Activated T-cell treated with anti-CD3 and anti-CD28 coated beads, Interleukin-2, amount 50 U/mL, for 72 hours (primary cell): ENCODE results near the gene KCNQ5. TPM values are rescaled to one million over a fixed set of nuclear protein-coding genes. Genes with fewer than 3 reads are reported as not detected.

Experiments
- ATAC-seq, 2 donors: fragments of 150-1000 bp; cut with Tn5 transposase; replicated peaks in 1 of 2; 2 replicates each; pipeline ENCODE4 v1.10.0; 2021; ENCODE audit warnings: moderate library complexity in 2 of 2, mild to moderate bottlenecking in 1 of 2
- DNase-seq, 2 donors: peaks; one replicate each; pipeline ENCODE4 v3.0.0; 2021 to 2022; ENCODE audit warnings: mixed read lengths in 1 of 2
- H3K27ac Mint-ChIP-seq: one replicate; pipeline ENCODE4 v1.8.0; 2022; ENCODE audit warnings: mild to moderate bottlenecking, moderate library complexity, mixed read lengths
- H3K27me3 Mint-ChIP-seq: one replicate; pipeline ENCODE4 v1.8.0; 2022; ENCODE audit warnings: low read depth, mixed read lengths
- H3K36me3 Mint-ChIP-seq, 2 donors: one replicate each; pipeline ENCODE4 v1.8.0; 2022; ENCODE audit warnings: mixed read lengths in 2 of 2, mild to moderate bottlenecking in 1 of 2; ENCODE audit not compliant: insufficient read depth in 2 of 2
- H3K4me1 Mint-ChIP-seq: one replicate; pipeline ENCODE4 v1.8.0; 2022; ENCODE audit warnings: low read depth, mixed read lengths
- H3K4me3 Mint-ChIP-seq, 2 donors: one replicate each; pipeline ENCODE4 v1.8.0; 2022; ENCODE audit warnings: mild to moderate bottlenecking in 2 of 2, mixed read lengths in 2 of 2, moderate library complexity in 2 of 2
- H3K9me3 Mint-ChIP-seq, 2 donors: one replicate each; pipeline ENCODE4 v1.8.0; 2022; ENCODE audit warnings: mixed read lengths in 2 of 2
- total RNA-seq, 2 donors: library from RNA; stranded (reverse); gene quantifications; one replicate each; pipeline ENCODE4 v1.2.3, GENCODE V29; 2022

The KCNQ5 gene
- total RNA-seq, 2 donors from 2014 or later, result 6.1 to 9.8 TPM

DNA sequence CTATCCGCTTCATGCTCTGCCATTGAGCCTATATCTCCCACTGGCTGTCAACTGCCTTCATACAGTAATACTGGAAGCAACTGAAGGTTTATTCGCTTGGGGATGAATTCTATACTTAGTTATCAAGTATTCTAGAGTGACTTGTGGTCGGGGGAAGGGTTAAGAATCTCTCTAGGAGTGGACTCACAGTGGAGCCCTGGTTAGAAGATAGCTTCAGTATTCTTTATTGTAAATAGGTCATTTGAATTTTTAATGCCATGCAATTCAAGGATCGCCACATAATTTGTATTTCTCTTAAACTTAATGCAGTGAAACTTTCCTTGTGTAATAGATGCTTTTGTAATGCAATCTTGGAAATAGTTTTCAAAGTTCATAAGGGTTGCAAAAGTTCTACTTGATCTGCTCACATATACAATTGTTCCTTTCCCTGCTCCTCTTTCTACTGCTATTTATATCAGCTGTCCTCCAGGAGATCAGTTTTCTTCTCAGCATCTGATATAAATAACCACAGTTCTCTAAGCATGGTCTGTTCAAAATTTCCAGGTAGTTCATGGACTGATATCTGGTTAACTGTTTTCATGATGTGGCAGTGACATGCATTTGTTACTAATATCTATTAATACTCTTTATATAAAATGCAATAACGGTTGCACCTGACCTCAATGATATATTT, 120.3 kb downstream of the KCNQ5 start:
- H3K36me3 Mint-ChIP-seq, result no peaks in the 10 kb centered on the region
- H3K9me3 Mint-ChIP-seq, result peaks cover 0 to 2% of the 10 kb centered on the region in 2 donors
- peaks cover 41% of the 10 kb centered on the region for H3K4me1 Mint-ChIP-seq
- H3K4me3 Mint-ChIP-seq, result no peak overlapping the region
- H3K27me3 Mint-ChIP-seq, result no peaks in the 10 kb centered on the region
- no peak overlapping the region for H3K27ac Mint-ChIP-seq
- ATAC-seq (no peak), DNase-seq (no peak)

DNA sequence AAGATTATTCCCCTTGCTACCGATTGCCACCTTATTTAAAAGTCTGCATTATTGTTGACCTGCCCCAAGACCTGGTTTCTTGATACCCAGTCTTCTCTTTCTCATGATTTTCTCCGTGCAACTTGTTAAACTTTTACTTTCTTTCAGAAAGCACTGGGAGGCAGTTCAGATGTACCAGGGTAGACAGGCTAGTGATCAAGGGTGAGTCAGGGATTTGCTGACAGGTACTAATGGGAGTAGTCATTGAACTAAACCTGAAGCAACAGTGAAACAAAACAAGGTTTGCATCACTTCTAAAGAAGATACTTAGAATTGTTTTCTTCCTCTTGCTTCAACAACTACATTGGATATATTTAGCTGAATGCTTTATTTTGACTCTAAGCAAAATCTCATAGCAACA, 124.4 kb downstream of the KCNQ5 start:
- Mint-ChIP-seq H3K27me3 (no peaks in the 10 kb centered on the region), H3K4me1 (peaks cover 12% of the 10 kb centered on the region), H3K36me3 (no peaks in the 10 kb centered on the region), H3K9me3 (no peaks in the 10 kb centered on the region), H3K27ac (no peak overlapping the region), H3K4me3 (no peak overlapping the region)
- ATAC-seq, result peak; percentile 68 to 74
- no peak for DNase-seq

DNA sequence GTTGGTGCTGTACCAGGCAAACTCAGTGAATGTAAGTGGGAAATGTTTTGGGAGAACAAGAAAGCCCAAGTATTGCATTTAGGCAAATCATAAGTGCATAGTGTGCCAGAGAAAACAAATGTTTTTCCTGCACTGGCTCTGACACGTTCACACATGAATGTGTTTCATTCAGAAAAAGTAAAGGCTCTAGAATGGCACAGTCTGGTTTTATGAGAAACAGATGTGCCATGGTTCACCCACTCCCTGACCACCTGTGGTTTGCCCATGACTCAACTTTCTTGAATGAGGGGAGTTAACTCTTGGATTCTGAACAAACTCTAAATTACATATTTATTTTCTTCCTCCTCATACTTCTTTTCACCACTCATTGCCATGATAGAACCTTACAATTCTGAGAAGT, 126.9 kb downstream of the KCNQ5 start:
- peak overlapping the region; percentile 72 for H3K27ac Mint-ChIP-seq
- no peaks in the 10 kb centered on the region for H3K36me3 Mint-ChIP-seq
- peak in 1 of 2 donors; percentile 77 for ATAC-seq
- peaks cover 10% of the 10 kb centered on the region for H3K4me1 Mint-ChIP-seq
- H3K9me3 Mint-ChIP-seq, result no peaks in the 10 kb centered on the region
- H3K4me3 Mint-ChIP-seq, result no peak overlapping the region
- no peaks in the 10 kb centered on the region for H3K27me3 Mint-ChIP-seq
- peak; percentile 18 to 51 for DNase-seq

DNA sequence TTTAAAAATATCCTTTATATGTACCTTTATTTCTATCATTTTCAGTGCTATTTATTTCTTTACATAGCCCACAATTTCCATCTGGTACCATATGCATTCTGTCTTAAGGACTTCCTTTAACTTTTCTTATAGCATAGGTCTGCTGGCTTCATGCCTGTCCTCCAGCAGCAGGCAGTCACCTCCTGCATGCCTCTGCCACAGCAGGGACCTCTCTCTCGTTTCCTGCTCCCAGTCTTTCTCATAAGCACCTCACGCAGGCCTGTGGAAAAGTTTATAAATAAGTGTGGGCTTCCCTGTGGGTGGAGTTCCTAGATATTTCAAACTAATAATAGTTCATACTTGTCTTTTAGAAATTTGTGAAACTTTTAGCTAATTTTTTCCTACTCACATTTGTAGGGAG, 133.9 kb downstream of the KCNQ5 start:
- H3K4me3 Mint-ChIP-seq, result no peak overlapping the region

DNA sequence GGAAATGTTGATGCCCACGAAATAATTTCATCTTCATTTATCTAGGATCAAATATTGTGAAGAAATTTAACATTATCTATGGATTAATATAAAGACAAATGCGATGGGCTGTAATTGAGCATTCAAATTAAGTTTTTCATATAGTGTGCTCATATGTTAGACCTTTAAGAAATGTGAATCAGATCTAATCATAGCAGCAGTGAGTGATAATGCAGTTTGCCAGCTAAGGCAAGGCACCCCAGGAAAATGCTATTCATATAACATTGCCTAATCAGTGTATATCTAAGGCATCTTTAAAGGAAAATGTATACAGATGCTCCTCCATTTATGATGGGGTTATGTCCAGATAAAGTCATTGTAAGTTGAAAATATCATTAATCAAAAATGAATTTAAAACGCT, 135.2 kb downstream of the KCNQ5 start:
- Mint-ChIP-seq H3K4me1 (peaks cover 13% of the 10 kb centered on the region), H3K36me3 (no peaks in the 10 kb centered on the region), H3K27ac (no peak overlapping the region), H3K27me3 (no peaks in the 10 kb centered on the region), H3K4me3 (no peak overlapping the region), H3K9me3 (no peaks in the 10 kb centered on the region)
- ATAC-seq (no peak), DNase-seq (no peak)

More for the DNA sequence above, 133.9 kb downstream of the KCNQ5 start:
- H3K9me3 Mint-ChIP-seq, result no peaks in the 10 kb centered on the region
- DNase-seq, result no peak
- H3K27ac Mint-ChIP-seq, result no peak overlapping the region
- no peaks in the 10 kb centered on the region for H3K27me3 Mint-ChIP-seq
- peaks cover 13% of the 10 kb centered on the region for H3K4me1 Mint-ChIP-seq
- H3K36me3 Mint-ChIP-seq, result no peaks in the 10 kb centered on the region
- ATAC-seq, result no peak

DNA sequence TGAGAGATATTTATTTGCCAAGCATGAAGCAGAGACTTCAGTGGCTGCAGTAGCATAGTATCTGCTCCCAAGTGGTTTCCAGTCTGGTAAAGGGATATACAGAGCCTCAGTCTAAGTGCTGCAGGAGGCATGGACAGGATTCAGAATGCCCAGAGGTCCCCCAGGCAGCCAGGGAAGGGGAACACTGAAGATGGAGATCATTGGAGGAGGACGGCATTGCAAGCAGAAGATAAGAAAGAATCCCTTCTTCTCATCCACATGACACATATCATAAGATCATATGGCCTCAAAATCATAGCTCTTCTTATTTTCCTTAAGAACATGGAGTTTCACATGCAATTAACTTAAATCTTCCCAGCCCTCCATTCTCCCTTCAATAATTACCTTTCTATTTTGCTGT, 136.1 kb downstream of the KCNQ5 start:
- DNase-seq (no peak), ATAC-seq (no peak)
- Mint-ChIP-seq H3K27ac (peak overlapping the region; percentile 39), H3K9me3 (no peaks in the 10 kb centered on the region), H3K27me3 (no peaks in the 10 kb centered on the region), H3K36me3 (no peaks in the 10 kb centered on the region), H3K4me1 (peaks cover 13% of the 10 kb centered on the region), H3K4me3 (no peak overlapping the region)

DNA sequence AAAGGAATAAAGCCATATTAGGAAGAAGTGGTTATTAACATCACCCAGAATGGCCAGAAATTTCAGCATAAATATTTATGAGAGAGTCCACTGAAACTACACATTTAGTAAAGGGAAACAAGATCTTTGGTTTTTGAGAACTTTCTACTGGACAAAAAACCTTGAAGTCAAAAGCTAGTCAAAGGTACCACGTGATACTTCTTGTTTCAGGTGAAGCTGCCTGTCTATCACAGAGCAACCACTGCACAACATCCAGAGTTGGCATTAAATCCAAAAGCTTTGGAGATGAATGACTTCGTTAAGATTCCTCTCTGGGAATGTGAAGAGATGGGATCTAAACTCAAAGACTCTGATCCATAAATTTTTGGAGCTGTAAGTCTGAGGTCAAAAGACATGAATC, 137.0 kb downstream of the KCNQ5 start:
- no peak overlapping the region for H3K27ac Mint-ChIP-seq
- H3K9me3 Mint-ChIP-seq, result no peaks in the 10 kb centered on the region
- H3K27me3 Mint-ChIP-seq, result no peaks in the 10 kb centered on the region
- no peak for DNase-seq
- no peaks in the 10 kb centered on the region for H3K36me3 Mint-ChIP-seq
- peaks cover 13% of the 10 kb centered on the region for H3K4me1 Mint-ChIP-seq
- no peak for ATAC-seq
- H3K4me3 Mint-ChIP-seq, result no peak overlapping the region

DNA sequence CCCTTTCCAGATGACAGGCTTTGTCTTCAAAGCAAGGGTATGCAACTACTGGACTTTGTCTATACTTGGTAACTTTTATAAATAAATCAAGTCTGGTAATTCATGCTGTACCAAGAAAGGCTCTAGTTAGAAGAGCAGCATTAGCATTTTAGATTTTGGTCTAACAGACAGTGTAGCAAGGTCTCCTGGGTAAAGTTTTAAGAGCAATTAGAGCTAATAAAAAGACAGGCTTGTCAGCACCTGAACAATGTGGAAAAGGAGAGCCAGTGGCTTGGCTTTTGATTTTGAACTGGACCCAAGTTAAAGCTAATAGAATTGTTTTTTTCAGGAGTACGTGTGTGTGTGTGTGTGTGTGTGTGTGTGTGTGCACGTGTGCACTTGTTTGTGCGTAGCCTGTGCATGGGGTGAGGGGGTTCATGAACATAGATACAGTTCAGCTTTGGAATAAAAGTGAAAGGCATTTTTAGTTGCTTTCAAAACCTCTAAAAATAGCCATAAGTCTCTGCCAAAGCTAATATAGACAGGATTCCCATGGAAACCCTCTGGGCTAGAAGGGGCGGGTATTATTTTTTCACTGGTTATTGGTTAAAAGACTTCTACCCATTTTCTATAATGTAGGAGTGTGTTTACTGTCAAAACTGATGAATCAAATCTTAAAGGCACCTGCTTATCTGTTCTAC, 138.4 kb downstream of the KCNQ5 start:
- Mint-ChIP-seq H3K27me3 (no peaks in the 10 kb centered on the region), H3K27ac (no peak overlapping the region), H3K4me3 (no peak overlapping the region), H3K36me3 (no peaks in the 10 kb centered on the region), H3K9me3 (no peaks in the 10 kb centered on the region), H3K4me1 (peaks cover 12% of the 10 kb centered on the region)
- ATAC-seq, result no peak
- DNase-seq, result no peak

DNA sequence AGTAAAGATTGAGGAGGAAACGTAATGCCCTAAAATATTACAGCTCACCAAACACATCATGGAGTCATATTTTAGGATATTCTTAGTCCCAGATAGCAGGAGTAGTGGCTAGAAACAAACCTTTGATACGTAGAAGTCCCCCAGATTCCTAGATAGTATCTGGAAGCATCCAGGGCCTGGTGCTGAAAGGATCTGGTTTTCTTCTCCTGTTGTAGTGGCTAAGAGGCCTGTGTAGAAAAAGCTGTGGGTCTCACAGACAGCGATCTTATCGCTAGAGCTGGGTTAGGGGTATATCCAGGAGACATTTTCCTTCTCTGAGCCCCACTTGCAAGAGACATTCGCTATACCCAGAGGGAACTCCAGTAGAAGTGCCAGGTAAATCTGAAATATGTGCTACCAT, 139.9 kb downstream of the KCNQ5 start:
- Mint-ChIP-seq H3K4me3 (no peak overlapping the region), H3K27ac (no peak overlapping the region), H3K4me1 (no peaks in the 10 kb centered on the region), H3K9me3 (no peaks in the 10 kb centered on the region), H3K27me3 (no peaks in the 10 kb centered on the region), H3K36me3 (no peaks in the 10 kb centered on the region)
- no peak for ATAC-seq
- DNase-seq, result no peak

DNA sequence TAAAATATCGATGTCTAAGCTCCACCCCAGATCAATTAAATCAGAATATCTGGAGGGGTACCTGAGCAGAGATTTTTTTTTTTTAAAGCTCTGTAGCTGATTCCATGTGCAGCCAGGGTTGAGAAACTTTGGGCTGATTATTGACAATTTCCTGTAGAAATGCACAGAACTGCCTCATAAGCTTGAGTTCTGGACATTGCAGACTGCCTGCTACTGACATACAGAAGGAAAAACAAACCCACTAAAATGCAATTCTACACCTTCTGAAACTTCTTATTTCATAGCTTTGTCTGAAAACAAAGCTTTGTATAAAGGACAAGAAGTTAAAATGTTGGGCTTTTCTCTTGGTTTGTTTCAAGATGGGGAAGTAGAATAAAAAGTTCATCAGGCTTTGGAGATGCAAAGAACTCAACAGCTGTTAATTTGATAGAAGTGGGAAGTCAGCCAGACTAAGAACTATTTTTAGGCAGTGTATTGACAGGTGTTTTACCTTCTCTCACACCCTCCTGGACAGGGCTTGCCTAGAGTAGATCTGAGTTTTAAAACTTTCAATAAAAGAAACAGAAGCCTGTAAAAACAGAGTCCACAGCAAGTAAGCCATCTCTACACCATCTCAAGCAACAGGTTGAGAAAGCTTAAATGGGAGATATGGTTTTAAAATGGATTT, 147.7 kb downstream of the KCNQ5 start:
- no peaks in the 10 kb centered on the region for H3K4me1 Mint-ChIP-seq
- ATAC-seq (no peak), DNase-seq (no peak)

DNA sequence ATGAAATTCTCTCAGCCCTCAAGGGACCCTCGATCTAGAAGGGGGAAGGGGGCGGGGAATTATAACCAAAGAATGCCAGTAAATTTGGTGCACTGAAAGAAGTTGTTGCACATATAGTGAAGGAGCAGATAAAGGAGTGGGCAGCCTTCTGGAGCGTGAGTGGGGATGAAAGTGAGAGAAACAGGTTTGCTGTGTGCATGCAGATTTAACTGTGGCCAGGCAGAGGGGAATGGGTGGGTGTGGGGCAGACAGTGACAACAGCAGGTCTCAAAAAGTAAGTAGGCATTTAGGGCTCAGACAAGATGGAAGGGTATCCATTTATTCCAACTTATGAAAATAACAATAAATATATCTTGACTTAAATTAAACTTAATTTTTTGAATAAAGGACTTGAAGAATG, 149.1 kb downstream of the KCNQ5 start:
- H3K36me3 Mint-ChIP-seq, result no peaks in the 10 kb centered on the region
- ATAC-seq (no peak), DNase-seq (no peak)

More for the DNA sequence above, 147.7 kb downstream of the KCNQ5 start:
- no peaks in the 10 kb centered on the region for H3K9me3 Mint-ChIP-seq
- H3K27me3 Mint-ChIP-seq, result no peaks in the 10 kb centered on the region
- no peak overlapping the region for H3K27ac Mint-ChIP-seq
- H3K36me3 Mint-ChIP-seq, result no peaks in the 10 kb centered on the region
- H3K4me3 Mint-ChIP-seq, result no peak overlapping the region

DNA sequence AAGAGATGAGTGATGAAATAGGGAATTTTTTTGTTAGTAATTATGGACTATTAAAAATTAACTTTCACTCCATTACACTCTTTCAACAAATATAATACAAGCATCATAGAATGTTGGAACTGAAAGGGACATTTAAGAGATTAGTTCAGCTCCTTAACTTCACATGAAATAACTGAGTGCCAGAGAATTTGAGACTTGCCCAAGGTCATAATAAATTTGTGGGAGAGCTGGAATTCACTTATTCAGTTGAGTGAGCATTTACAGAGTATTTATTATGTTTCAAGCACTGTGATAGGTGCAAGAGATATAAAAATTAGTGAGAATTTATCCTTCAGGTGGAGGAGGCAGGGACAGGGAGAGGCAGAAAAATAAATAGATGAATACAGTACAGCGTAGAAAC, 154.6 kb downstream of the KCNQ5 start:
- ATAC-seq (no peak), DNase-seq (no peak)
- H3K9me3 Mint-ChIP-seq, result no peaks in the 10 kb centered on the region
- H3K27me3 Mint-ChIP-seq, result no peaks in the 10 kb centered on the region
- H3K27ac Mint-ChIP-seq, result no peak overlapping the region
- no peaks in the 10 kb centered on the region for H3K4me1 Mint-ChIP-seq
- H3K4me3 Mint-ChIP-seq, result no peak overlapping the region
- peaks cover 0 to 3% of the 10 kb centered on the region in 2 donors for H3K36me3 Mint-ChIP-seq

More for the DNA sequence above, 149.1 kb downstream of the KCNQ5 start:
- Mint-ChIP-seq H3K4me1 (no peaks in the 10 kb centered on the region), H3K9me3 (no peaks in the 10 kb centered on the region), H3K27me3 (no peaks in the 10 kb centered on the region), H3K27ac (no peak overlapping the region), H3K4me3 (no peak overlapping the region)

DNA sequence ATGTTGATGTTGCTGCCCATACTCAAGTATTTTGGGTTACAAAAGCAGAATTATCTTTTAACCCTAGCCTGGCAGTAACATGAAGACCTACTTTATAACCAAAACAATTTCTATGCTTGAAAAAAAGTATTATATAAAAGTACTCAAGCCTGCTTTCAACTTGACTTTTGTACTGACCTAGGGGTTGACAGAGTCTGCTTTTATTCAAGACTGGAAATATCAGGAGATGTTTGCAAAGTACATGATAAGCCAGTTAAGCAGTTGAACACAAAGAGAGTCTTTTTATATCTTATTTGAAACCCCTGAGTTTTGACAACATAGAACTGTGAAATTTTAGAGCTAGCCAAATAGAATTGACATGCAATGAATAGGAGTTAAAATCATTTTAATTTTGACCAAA, 159.8 kb downstream of the KCNQ5 start:
- H3K36me3 Mint-ChIP-seq, result peaks cover 0 to 3% of the 10 kb centered on the region in 2 donors
- ATAC-seq, result no peak
- H3K27ac Mint-ChIP-seq, result no peak overlapping the region
- no peak for DNase-seq
- no peak overlapping the region for H3K4me3 Mint-ChIP-seq
- no peaks in the 10 kb centered on the region for H3K9me3 Mint-ChIP-seq
- no peaks in the 10 kb centered on the region for H3K4me1 Mint-ChIP-seq
- H3K27me3 Mint-ChIP-seq, result no peaks in the 10 kb centered on the region
